ENCODE results near the gene ZNF462. TPM values are rescaled to one million over a fixed set of nuclear protein-coding genes. Genes with fewer than 3 reads are reported as not detected.

Gene ZNF462
- total and polyA plus RNA-seq, 2 of the 4 experiments (the other 2 are of a cell fraction) = 6.1 to 18.8 TPM

DNA sequence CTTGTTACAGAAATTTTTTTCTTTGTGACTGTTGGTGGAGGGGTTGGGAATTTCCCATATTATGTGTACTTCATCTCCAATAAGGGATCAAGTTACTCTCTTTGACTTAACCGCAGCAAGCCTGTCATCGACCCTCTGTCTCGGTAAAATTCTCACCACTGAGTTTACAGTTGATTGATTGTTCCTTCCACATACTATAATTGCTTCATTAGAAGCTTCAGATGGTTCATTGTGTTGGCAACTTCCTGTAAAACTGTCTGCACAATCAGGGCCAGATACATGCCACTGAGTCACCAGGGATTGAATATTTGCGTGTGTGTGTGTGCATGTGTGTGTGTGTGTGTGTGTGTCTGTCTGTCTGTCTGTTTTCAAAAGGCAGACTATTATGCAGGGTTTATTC, 176.6 kb downstream of the ZNF462 start:
- in situ Hi-C loops (cut with MboI; ENCODE audit: low sequenced_read_pairs) (no loop called here), dilution Hi-C loops (cut with HindIII; ENCODE audit: low sequenced_read_pairs, unreplicated experiment) (no loop called here), intact Hi-C loops (cut with micrococcal nuclease) (no loop called here)
- POLR2A ChIA-PET (ENCODE audit: unreplicated experiment) = no interaction called here
- H3K4me2 ChIP-seq (ENCODE audit: low read depth, low read length) = no peak overlapping the region
- H2AK5ac ChIP-seq (ENCODE audit: low read depth, low read length) = no peak overlapping the region
- no peak overlapping the region for H2BK120ac ChIP-seq (ENCODE audit: low read depth, low read length)
- H2BK20ac ChIP-seq (ENCODE audit: low read depth, low read length) = no peak overlapping the region
- H3K9me1 ChIP-seq (ENCODE audit: insufficient read depth, low read length) = no peaks in the 10 kb centered on the region
- H2AK9ac ChIP-seq (replicated peaks; ENCODE audit: low read depth, low read length, poor library complexity) = no peak overlapping the region
- H3K27me3 ChIP-seq (ENCODE audit: control insufficient read depth, insufficient read depth, low read length) = peaks cover 32% of the 10 kb centered on the region
- H3K56ac ChIP-seq (ENCODE audit: extremely low read depth, insufficient read depth, low read length) = no peak overlapping the region
- no CpG with 5 or more reads among the region's 4 CpGs for WGBS, 2 experiments (ENCODE audit: extremely low coverage in 2 of 2, insufficient read length in 1 of 2)
- H3K14ac ChIP-seq (replicated peaks; ENCODE audit: low read depth, low read length) = no peak overlapping the region
- H3K4ac ChIP-seq (ENCODE audit: low read depth, low read length) = no peak overlapping the region
- no peaks in the 10 kb centered on the region for H3K9me3 ChIP-seq (ENCODE audit: control insufficient read depth, insufficient read depth, low read length)
- CTCF ChIA-PET = no interaction called here
- no peak overlapping the region for H3K27ac ChIP-seq (ENCODE audit: insufficient read depth, low read length)
- H2AFZ ChIP-seq (replicated peaks; ENCODE audit: low read length, poor library complexity) = no peak overlapping the region
- DNase-seq = peak; percentile 45
- H3K4me3 ChIP-seq (ENCODE audit: insufficient read depth, low read depth, low read length) = no peak overlapping the region
- H3K79me1 ChIP-seq (ENCODE audit: low read depth in 1 of 2, low read length in 2 of 2) = no peaks in the 10 kb centered on the region
- no peaks in the 10 kb centered on the region for H3K4me1 ChIP-seq (ENCODE audit: control insufficient read depth, insufficient read depth, low read length)
- H3K36me3 ChIP-seq (ENCODE audit: control insufficient read depth, insufficient read depth, low read length) = no peaks in the 10 kb centered on the region
- H4K5ac ChIP-seq (ENCODE audit: low read depth, low read length) = no peak overlapping the region
- TF ChIP-seq, protein P1, sequence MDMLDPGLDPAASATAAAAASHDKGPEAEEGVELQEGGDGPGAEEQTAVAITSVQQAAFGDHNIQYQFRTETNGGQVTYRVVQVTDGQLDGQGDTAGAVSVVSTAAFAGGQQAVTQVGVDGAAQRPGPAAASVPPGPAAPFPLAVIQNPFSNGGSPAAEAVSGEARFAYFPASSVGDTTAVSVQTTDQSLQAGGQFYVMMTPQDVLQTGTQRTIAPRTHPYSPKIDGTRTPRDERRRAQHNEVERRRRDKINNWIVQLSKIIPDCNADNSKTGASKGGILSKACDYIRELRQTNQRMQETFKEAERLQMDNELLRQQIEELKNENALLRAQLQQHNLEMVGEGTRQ (IDR thresholded peaks at IDR 0.05; ENCODE audit: low read depth, low read length) = no peak
- TF ChIP-seq CEBPB (IDR thresholded peaks at IDR 0.05; ENCODE audit: low read depth, low read length) (no peak), MAZ (IDR thresholded peaks at IDR 0.05; ENCODE audit: borderline replicate concordance, low read depth, low read length) (no peak)
- TF ChIP-seq, protein P2, sequence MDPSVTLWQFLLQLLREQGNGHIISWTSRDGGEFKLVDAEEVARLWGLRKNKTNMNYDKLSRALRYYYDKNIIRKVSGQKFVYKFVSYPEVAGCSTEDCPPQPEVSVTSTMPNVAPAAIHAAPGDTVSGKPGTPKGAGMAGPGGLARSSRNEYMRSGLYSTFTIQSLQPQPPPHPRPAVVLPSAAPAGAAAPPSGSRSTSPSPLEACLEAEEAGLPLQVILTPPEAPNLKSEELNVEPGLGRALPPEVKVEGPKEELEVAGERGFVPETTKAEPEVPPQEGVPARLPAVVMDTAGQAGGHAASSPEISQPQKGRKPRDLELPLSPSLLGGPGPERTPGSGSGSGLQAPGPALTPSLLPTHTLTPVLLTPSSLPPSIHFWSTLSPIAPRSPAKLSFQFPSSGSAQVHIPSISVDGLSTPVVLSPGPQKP (IDR thresholded peaks at IDR 0.05; ENCODE audit: borderline replicate concordance, low read depth, low read length) = no peak
- no peak overlapping the region for H3K18ac ChIP-seq (ENCODE audit: low read depth, low read length)
- no peak overlapping the region for H3K9ac ChIP-seq (ENCODE audit: low read depth, low read length)
- no peak overlapping the region for H4K91ac ChIP-seq (ENCODE audit: insufficient read depth, low read depth, low read length)
- H3K23ac ChIP-seq (ENCODE audit: low read depth, low read length) = no peak overlapping the region
- no peak overlapping the region for H2BK15ac ChIP-seq (ENCODE audit: low read depth, low read length)
- no peak overlapping the region for H4K8ac ChIP-seq (ENCODE audit: low read depth in 2 of 2, low read length in 2 of 2)
- ATAC-seq (ENCODE audit: low read depth) = no peak
- H2BK5ac ChIP-seq (ENCODE audit: low read depth, low read length, poor library complexity, severe bottlenecking) = no peak overlapping the region
- H4K20me1 ChIP-seq (ENCODE audit: insufficient read depth, low read length) = no peaks in the 10 kb centered on the region
- BruUV-seq (replicated peaks) = no TSS peak
